Mononuclear cell (primary cell): Measurements from ENCODE around the gene PRPF38A. TPM values are rescaled to one million over a fixed set of nuclear protein-coding genes. Genes with fewer than 3 reads are reported as not detected.
A peak's percentile ranks its signal among the peaks of the same experiment; 100 is the strongest.
"Not testable (repeated sequence)": the region's sequence is repeated elsewhere in the genome, so short reads cannot be mapped to it uniquely, and the experiment has no call there.

ENCODE experiments used
- H3K27me3 ChIP-seq: 2 replicates; pipeline ENCODE4 v1.6.0; 2011; ENCODE audit warnings: low read length, control low read depth; ENCODE audit not compliant: insufficient read depth
- H3K4me1 ChIP-seq: 2 replicates; pipeline ENCODE4 v1.5.1; 2011; ENCODE audit warnings: mild to moderate bottlenecking, low read length, control low read depth; ENCODE audit not compliant: insufficient read depth
- H3K4me3 ChIP-seq: 2 replicates; pipeline ENCODE4 v1.5.1; 2011; ENCODE audit warnings: mild to moderate bottlenecking, low read length, moderate library complexity
- H3K9me3 ChIP-seq: 2 replicates; pipeline ENCODE4 v1.5.1; 2011; ENCODE audit warnings: low read depth, mild to moderate bottlenecking, control low read depth, low read length
- total RNA-seq: library from RNA; depleted of rRNA; stranded (reverse); fragments of >200 nt; gene quantifications from one replicate; pipeline ENCODE4 v1.2.3, GENCODE V29; 2012

The PRPF38A gene
- total RNA-seq, 1 donor, result 26.6 TPM

DNA sequence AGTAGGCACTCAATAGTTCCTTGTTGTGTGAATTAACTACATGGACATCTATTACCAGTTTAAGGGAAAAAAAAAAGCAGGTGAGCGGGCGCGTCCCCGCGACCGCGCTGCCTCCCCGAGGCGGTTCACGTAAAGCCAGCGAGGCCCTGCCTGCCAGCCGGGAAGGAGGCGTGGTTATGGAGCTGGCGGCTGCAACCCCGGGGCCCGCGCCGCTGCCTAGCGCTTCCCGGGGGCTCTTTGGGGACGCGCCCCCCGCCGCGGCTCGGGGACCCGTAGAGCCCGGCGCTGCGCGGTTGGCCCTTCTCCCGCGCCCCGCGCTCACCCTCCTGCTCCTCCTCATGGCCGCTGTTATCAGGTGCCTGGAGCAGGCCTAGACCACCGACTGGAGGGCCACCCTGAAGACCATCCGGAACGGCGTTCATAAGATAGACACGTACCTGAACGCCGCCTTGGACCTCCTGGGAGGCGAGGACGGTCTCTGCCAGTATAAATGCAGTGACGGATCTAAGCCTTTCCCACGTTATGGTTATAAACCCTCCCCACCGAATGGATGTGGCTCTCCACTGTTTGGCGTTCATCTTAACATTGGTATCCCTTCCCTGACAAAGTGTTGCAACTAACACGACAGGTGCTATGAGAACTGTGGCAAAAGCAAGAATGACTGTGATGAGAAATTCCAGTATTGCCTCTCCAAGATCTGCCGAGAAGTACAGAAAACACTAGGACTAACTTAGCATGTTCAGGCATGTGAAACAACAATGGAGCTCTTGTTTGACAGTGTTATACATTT, 35.8 kb upstream of the PRPF38A start:
- Histone ChIP-seq H3K9me3 (no peaks in the 10 kb centered on the region), H3K4me1 (peaks cover 30% of the 10 kb centered on the region), H3K27me3 (no peaks in the 10 kb centered on the region), H3K4me3 (peak overlapping the region; percentile 7)

GRCh38 chr1:52369851-52370250, 34.6 kb upstream of the PRPF38A start:
- H3K9me3 ChIP-seq, H3K4me3 ChIP-seq, H3K27me3 ChIP-seq: not testable (repeated sequence)
- peaks cover 19% of the 10 kb centered on the region for H3K4me1 ChIP-seq

DNA sequence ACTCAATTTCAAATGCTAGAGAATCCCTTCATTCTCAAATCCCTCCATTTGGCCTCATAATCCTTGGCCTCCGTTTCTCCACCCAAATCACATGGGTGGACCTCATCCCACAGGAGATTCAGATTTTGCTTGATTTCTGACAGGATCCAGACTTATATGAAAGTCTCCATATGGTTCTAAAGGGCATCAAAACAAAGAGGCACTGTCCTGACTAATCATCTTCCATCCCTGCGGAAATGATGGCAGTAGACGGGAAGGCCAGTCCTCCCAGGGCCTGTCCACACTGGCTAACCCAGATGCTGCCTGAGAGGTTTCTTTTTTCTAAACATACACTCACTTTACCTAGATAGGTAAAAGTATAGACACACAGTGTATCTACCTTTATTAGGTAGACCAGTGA, 19.0 kb upstream of the PRPF38A start:
- no peaks in the 10 kb centered on the region for H3K4me1 ChIP-seq

DNA sequence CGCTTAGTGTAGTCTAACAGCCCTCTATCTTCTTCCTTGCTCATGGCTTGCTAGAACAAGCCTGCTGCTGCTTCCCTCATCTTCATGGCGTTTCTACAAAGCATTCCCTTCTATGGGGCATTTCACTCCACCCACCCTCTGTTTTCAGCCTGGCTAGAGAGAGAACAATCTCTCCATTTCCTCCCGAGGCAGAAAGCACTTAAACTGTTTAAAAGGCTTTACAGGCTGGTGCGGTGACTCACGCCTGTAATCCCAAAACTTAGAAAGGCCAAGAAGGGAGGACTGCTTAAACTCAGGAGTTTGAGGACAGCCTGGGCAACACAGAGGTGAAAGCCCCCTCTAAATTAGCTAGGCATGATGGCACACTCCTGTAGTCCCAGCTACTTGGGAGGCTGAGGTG, 17.9 kb upstream of the PRPF38A start:
- no peaks in the 10 kb centered on the region for H3K27me3 ChIP-seq
- no peak overlapping the region for H3K4me3 ChIP-seq
- H3K9me3 ChIP-seq, result no peaks in the 10 kb centered on the region
- H3K4me1 ChIP-seq, result no peaks in the 10 kb centered on the region

More for the DNA sequence above, 19.0 kb upstream of the PRPF38A start:
- Histone ChIP-seq H3K4me3 (no peak overlapping the region), H3K27me3 (no peaks in the 10 kb centered on the region), H3K9me3 (no peaks in the 10 kb centered on the region)

DNA sequence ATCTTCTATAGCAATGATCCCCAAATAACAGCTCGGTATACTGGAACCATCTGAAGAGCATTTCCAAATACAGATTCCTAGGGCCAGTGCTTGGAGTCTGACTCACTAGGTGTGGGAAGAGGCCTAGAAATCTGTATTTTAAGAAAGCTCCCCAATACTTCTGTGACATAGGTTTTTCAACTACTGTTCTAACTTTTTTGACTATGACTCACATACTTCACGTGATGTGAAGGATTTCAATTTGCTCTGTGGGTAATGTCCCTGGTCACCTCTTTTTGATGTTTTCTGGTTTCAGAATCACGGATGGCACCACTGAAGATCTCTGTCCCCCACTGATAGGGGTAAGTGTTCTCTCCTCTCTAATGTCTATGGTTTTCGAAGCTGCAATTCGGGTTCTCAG, 11.2 kb upstream of the PRPF38A start:
- H3K9me3 ChIP-seq, result no peaks in the 10 kb centered on the region
- H3K4me1 ChIP-seq, result no peaks in the 10 kb centered on the region
- H3K4me3 ChIP-seq, result no peak overlapping the region
- H3K27me3 ChIP-seq, result no peaks in the 10 kb centered on the region

DNA sequence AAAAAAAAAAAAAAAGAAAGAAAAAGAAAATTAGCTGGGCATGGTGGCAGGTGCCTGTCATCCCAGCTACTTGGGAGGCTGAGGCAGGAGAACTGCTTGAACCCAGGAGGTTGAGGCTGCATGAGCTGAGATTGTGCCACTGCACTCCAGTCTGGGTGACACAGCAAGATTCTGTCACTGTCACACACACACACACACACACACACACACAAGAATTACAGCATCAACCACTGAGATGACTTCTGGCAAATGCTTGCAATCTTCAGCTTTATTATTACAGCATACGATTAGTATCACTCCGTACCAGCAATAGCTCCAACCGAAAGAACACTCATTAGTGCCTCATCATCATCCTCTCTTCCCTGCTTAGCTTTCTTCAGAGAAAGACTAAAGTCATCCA, 4.8 kb upstream of the PRPF38A start:
- Histone ChIP-seq H3K27me3 (no peaks in the 10 kb centered on the region), H3K4me1 (peaks cover 11% of the 10 kb centered on the region), H3K4me3 (no peak overlapping the region), H3K9me3 (no peaks in the 10 kb centered on the region)

DNA sequence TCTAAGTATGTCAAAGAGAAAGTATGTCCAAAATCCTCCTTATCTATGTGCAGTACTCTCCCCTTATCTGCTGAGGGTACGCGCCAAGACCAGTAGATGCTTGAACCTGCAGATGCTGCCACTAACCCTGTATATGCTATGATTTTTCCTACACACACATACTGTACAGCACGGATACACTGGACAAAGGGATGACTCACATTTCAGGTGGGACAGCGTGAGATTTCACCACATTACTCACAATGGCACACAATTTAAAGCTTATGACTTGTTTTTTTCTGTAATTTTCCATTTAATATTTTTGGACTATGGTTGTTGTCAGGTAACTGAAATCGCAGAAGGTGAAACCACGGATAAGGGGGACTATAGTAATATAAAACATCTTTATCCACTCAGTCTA, 4.3 kb upstream of the PRPF38A start:
- H3K4me3 ChIP-seq, result no peak overlapping the region
- no peaks in the 10 kb centered on the region for H3K9me3 ChIP-seq
- H3K27me3 ChIP-seq, result no peaks in the 10 kb centered on the region
- H3K4me1 ChIP-seq, result peaks cover 14% of the 10 kb centered on the region

DNA sequence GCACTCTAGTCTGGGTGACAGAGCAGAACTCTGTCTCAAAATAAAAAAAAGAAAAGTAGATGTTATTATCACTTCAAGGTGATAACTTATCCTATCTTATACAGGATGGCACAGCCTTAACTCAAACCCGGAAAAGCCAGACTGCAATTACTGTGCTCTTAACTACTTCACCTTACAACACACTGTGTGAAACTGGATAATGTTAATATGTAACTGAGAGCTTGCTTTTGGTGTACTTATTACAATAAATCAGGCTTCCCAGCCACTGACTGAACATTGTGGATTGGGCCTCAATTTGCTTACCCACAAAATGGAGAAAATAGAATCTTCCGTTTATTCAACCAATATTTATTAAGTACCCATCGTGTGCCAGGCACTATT, 1.6 kb upstream of the PRPF38A start:
- Histone ChIP-seq H3K4me3 (no peak overlapping the region), H3K4me1 (peaks cover 29% of the 10 kb centered on the region), H3K9me3 (no peaks in the 10 kb centered on the region), H3K27me3 (no peaks in the 10 kb centered on the region)

DNA sequence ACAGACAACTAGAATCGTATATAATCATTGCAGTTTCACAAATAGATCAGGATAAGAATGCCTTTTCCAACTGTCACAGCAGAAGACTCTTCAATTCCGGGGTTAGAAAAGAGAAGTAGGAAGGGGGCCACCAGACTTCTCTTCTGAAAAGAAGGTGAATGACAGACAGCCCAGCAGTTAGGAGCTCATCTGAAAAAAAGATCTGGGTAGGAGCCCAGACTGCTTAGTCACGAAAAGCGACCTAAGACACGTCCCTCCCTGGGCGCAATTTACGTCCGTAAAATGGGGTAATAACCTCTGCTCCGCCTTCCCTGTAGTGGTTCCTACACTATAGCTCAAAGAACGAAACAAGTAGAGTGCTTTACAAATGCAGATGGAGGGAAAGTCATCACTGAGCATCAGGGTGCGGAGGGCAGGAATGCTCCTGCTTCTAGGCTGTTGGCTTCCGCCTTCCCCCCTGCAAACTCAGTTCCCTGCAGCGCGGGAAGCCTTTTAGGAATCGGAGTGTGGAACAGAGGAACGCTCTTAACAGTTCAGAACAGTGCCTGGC, 761 bp upstream of the PRPF38A start:
- no peaks in the 10 kb centered on the region for H3K9me3 ChIP-seq
- H3K27me3 ChIP-seq, result no peaks in the 10 kb centered on the region
- H3K4me1 ChIP-seq, result peaks cover 29% of the 10 kb centered on the region
- H3K4me3 ChIP-seq, result peak overlapping the region; percentile 83

- H3K4me1 ChIP-seq, result peaks cover 29% of the 10 kb centered on the region
- peak overlapping the region; percentile 83 for H3K4me3 ChIP-seq
- no peaks in the 10 kb centered on the region for H3K9me3 ChIP-seq
- H3K27me3 ChIP-seq, result no peaks in the 10 kb centered on the region
Observed at GRCh38 chr1:52404975-52405338, 555 bp downstream of the PRPF38A start.

GRCh38 chr1:52413410-52413989, 9.1 kb downstream of the PRPF38A start:
- H3K9me3 ChIP-seq, result no peaks in the 10 kb centered on the region
- H3K4me3 ChIP-seq, result no peak overlapping the region
- H3K4me1 ChIP-seq, result no peaks in the 10 kb centered on the region
- no peaks in the 10 kb centered on the region for H3K27me3 ChIP-seq

GRCh38 chr1:52414942-52415341, 10.5 kb downstream of the PRPF38A start:
- no peak overlapping the region for H3K4me3 ChIP-seq
- H3K27me3 ChIP-seq, result no peaks in the 10 kb centered on the region
- H3K9me3 ChIP-seq, result no peaks in the 10 kb centered on the region
- no peaks in the 10 kb centered on the region for H3K4me1 ChIP-seq

DNA sequence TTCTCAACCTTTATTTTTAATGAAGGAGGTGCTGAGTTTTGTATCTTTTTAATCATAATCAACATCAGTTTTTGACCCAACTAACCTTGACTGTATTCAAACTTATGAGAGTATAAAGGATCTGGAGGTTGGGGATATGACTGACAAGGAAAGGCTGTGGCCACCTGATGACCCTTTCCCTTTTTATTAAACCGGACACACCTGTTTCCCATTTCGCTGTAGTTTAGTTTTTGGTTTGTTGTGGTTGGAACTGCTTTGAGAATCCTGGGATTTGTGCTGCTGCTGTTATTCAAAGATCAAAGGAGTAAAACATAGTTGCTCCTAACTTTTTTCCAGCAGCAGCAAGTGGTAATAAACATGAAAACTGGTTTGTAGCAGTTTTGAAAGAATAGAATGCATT, 12.4 kb downstream of the PRPF38A start:
- Histone ChIP-seq H3K27me3 (no peaks in the 10 kb centered on the region), H3K9me3 (no peaks in the 10 kb centered on the region), H3K4me3 (no peak overlapping the region), H3K4me1 (no peaks in the 10 kb centered on the region)

GRCh38 chr1:52420713-52421112, 16.3 kb downstream of the PRPF38A start:
- Histone ChIP-seq H3K9me3 (no peaks in the 10 kb centered on the region), H3K27me3 (no peaks in the 10 kb centered on the region), H3K4me3 (no peak overlapping the region), H3K4me1 (peaks cover 16% of the 10 kb centered on the region)

GRCh38 chr1:52423055-52423454, 18.7 kb downstream of the PRPF38A start:
- no peaks in the 10 kb centered on the region for H3K9me3 ChIP-seq
- no peak overlapping the region for H3K4me3 ChIP-seq
- peaks cover 16% of the 10 kb centered on the region for H3K4me1 ChIP-seq
- no peaks in the 10 kb centered on the region for H3K27me3 ChIP-seq

DNA sequence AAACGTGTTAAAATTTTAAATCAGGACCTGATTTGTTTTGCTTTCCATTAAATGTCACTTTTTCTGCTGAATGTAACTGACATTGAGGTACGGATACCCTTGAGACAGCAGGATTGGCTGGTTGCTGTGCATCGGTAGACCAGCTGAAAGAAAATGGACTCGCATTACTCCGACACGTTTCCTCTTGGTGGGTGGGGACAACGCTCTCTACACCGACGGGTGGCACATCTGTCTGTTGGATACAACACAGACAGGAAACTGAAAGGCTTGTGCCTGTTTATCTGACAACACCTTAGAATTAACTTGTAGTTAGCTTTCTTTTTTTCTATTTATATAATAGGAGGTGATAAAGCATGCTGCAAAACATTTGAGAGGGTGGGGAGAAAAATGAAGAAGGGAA, 19.4 kb downstream of the PRPF38A start:
- H3K4me3 ChIP-seq, result no peak overlapping the region
- H3K4me1 ChIP-seq, result peaks cover 16% of the 10 kb centered on the region
- no peaks in the 10 kb centered on the region for H3K27me3 ChIP-seq
- H3K9me3 ChIP-seq, result no peaks in the 10 kb centered on the region
